NOMO-1 (cell line): ENCODE measurements around the gene TRMU.

Experiments
- DNase-seq, 2 experiments: peaks; one replicate each; lab custom pipeline; 2025; ENCODE audit not compliant: unreplicated experiment in 2 of 2; lab: John Stamatoyannopoulos, UW

TRMU gene, protein sequence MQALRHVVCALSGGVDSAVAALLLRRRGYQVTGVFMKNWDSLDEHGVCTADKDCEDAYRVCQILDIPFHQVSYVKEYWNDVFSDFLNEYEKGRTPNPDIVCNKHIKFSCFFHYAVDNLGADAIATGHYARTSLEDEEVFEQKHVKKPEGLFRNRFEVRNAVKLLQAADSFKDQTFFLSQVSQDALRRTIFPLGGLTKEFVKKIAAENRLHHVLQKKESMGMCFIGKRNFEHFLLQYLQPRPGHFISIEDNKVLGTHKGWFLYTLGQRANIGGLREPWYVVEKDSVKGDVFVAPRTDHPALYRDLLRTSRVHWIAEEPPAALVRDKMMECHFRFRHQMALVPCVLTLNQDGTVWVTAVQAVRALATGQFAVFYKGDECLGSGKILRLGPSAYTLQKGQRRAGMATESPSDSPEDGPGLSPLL

DNA sequence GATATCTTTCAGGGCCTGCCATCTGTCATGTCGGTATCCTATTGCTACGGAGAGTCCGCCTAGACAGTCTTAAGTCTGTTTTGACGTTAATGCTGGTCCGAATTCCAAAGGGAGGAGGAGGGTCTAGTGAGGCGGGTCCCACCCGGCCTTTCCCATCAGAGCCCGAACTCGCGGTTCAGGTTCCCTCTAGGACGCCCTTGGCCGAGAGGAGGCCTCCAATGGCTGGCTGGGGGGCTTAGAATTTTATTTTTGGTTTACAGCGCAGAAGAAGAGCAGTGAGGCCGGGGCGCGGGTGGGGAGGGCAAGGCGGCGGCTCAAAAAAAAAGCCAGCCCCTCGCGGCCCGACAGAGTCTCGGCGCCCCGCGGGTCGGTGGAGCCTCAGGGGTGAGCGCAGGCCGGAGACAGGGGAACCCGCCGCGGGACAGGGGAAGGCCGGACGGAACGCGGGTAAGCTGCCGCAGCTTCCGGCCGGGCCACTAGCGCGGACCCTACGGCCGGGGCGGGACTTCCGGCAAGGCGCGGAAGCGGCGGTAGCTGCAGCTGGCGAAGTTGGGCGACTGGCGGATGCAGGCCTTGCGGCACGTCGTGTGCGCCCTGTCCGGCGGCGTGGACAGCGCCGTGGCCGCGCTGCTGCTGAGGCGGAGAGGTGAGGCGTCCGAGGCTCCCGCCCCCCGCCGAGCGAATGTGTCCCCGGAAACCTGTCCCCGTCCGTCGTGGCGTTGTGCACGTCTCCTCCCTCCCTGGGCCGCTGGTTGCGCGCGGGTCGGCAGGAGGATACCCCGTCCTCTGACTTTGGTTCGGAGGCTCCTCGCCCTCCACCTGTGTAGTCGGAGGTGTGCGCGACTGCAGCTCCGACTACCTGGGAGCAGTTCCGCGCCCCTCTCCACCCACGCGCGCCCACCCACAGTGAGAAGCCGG lies at the start of gene TRMU:
TSS of gene TRMU (plus strand) at position 514 of the 918 bp plus-strand sequence. CDS start at position 565, 51 bp downstream.
- peak; percentile 76 to 89 for DNase-seq

DNA sequence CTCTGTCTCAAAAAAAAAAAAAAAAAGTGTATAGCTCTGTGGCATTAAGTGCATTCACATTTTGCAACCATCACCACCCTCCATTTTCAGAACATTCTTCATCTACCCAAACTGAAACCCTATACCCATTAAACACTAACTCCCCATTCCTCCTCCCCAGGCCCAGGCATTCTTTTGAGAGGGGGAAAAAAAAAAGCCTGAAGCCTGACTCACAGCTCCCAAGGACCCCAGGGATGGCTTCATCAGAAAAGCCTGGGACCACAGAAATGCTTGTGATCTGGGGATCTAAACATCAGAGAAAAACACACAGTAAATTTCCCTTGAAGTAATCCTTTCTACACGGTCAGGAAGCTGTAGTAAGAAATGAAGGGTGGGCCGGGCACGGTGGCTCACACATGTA lies 49.5 kb upstream of the TRMU start:
- DNase-seq, result no peak

DNA sequence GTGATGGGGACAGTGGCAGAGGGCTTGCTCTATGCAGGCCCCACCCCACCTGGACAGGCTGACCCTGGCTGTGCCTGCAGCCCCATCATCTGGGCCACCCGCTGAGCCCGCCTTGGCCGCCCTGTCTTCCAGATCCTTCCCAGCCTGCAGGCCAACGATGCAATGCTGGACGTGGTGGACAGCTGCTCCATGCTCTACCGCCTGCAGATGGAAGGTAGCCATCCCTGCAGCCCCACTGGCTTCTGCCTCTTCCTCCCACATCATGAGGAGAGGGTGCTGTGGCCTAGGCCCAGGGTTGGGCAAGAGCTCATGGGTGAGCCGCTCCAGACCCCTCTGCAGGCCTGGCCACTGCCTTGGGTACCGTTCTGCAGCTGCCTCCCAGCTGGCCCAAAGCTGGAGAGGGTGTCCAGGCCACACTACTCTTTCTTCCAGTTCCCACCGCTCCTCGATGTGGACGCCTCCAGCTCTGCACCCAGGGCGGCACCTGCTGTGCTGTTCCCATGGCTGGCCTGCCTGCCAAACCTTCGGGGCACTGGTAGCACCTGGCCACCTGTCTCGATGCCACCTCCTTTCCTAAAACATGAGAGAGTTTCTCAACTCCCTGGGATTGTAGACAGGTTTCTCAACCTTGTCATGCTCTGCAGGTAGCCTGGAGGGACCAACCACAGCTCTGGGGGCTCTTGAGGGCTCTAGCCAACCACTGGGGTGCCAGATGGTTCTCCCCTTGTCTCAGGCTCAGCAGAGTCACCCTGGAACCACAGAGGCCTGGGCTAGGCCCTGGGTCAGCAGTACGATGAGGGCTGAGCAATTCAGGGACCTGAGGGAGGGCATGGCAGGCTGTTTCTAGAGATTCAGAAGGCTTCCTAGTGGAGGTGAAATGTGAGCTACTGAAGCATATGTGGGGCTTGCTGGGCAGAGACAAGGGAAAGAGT lies 48.3 kb upstream of the TRMU start:
- DNase-seq, result no peak

DNA sequence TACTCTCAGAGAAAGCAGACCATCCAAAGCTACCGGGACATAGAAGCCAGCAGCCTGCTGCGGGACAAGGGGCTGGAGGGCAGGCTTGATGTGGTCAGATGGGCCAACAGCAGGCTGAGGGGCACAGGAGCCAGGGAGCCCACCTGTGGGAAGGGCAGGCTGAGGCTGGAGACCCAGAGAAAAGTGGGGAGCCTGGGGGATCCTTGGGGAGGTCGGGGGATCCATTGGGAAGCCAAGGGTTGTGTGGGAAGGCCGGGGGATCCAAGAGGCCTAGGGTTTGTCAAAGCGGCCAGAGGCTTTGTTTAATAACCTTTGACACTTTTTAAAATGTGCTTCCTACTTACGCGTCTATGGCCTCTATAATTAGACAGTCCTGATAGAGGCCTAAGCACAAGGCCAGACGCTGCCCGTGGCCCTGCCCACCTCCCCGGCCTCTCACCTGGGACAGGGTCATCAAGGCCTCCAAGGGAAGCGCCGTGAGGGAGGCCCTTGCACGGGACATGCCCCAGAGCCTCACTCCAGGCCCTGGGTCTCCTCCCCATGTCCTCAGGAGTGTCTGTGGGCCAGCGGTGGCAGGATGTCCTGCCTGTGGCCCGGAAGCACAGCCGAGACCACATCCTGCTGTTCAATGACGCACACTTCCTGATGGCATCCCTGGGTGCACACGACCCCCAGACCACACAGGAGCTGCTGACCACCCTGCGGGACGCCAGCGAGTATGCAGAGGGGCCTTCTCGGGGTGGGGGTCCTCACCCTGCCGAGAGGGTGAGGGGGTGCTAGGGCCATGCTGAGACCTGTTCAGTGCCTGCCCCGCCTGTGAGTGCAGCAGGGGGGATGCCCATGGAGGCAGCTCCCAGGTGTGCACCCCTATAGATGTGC lies 47.4 kb upstream of the TRMU start:
- peak; percentile 28 to 49 for DNase-seq

DNA sequence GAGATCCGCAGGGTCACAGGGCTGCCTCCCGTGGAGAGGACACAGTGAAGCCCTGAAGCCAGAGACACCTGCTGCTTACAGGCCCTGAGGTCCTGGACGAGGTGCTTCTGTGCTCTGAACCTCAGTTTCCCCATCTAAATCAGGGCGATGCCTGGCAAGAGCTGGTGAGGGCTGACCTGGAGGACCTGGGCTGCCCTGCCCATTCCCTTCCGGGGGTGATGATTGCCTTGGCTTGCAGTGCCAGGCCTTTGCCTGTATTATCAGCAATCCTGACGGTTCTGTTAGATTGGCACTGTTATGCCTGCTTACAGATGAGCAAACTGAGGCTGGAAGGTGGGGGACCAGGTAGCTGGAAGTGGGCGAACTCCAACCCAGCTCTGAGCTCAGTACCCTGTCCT lies 46.7 kb upstream of the TRMU start:
- no peak for DNase-seq

DNA sequence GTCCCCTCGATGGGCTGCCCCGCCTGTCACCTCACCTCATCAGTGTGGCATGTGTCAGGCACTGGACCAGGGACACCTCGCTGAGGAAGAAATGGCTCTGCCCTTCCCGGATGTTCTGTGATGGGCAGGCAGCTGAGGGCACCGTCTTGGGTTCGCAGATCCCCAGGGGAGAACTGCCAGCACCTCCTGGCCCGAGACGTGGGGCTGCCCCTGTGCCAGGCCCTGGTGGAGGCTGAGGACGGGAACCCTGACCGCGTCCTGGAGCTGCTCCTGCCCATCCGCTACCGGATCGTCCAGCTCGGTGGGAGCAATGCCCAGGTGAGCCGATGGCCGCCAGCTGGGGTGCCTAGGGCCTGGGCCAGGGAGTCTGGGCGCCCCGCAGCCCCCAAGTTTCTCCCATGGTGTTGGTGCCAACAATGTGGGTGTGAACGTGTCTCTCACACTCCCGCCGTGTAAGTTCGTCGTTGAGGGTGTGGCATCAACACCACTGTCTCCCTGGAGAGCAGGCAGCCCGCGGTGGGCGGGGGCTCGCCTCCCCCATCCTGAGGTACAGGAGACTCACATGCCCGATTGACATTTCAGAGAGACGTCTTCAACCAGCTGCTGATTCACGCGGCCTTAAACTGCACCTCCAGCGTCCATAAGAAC lies 46.1 kb upstream of the TRMU start:
- no peak for DNase-seq

DNA sequence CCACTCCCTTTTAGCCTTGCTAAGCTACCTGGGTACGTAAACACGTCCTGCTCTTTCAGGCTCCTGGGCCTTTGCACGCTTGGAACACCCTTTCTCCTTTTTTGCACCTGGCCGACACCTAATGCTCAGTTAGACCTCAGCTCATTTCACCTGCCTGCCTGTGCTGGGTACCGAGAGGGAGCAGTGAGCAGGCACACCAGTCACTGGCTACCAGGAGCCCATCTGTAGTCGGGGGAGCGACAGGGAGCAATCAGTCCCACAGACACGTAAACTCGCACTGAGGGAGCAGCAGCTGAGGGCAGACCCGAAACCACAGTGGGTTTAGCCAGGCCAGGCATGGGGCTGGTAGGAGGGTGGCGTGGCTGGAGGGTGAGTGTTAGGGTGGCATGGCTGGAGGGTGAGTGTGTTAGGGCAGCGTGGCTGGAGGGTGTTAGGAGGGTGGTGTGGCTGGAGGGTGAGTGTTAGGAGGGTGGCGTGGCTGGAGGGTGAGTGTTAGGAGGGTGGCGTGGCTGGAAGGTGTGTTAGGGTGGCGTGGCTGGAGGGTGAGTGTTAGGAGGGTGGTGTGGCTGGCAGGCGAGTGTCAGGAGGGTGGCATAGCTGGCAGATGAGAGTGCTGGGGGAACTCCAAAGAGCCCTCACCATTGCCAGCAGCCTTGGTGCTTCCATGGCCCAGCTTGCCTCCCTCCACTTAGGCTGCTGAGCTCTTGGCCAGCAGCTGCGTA lies 45.2 kb upstream of the TRMU start:
- no peak for DNase-seq

DNA sequence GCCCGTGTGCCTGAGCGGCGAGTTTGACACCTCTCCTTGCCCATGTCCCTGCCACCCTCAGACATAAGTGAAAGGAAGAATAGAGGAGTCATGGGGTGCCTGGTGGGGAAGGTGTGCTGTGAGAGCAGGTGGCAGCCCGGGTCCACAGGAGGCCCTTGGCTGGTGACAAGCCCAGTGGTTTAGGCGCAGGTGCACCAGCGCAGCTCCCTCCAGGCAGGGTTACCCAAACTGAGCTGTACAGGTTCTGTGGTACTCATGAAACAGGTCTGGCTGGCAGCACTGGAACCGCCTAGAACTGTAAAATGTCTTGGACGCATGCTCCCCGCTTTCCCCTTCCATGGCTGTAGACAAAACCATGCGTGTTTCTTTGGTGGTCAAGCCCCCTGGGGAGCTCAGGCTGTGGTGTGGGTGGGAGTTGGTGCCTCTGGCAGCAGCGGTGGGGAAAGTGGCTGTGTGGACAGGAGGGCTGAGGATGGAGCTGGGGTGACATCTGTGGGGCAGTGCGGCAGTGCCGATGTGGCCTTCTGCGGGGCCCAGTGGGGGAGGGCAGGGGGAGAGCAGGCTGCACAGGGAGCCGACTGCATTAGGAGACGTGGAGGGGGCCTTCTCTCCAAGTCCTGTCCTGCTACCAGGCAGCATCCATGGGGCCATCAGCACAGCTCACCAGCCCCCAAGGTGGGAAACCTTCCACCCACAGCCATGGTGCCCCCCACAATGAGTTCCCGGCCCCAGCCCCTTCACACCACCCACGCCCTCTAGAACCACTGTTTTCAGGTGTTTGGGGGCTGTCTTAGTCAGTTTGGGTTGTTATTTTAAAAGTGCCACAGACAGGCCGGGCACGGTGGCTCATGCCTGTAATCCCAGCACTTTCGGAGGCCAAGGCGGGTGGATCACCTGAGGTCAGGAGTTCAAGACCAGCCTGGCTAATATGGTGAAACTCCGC lies 44.4 kb upstream of the TRMU start:
- no peak for DNase-seq

DNA sequence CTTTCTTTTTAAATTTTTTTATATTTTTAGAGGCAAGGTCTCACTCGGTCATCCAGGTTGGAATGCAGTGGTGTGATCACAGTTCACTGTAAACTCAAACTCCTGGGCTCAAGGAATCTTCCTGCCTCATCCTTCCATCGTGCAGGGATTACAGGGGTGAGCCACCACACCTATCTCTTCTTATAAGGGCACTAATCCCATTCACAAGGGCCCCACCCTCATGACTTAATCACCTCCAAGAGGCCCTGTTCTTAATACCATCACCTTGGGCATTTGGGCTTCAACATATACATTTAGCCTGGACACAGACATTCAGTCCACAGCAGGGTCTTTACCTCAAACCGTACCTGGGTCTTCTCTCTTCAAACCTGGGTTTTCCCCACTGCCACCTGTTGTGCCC lies 43.3 kb upstream of the TRMU start:
- no peak for DNase-seq

DNA sequence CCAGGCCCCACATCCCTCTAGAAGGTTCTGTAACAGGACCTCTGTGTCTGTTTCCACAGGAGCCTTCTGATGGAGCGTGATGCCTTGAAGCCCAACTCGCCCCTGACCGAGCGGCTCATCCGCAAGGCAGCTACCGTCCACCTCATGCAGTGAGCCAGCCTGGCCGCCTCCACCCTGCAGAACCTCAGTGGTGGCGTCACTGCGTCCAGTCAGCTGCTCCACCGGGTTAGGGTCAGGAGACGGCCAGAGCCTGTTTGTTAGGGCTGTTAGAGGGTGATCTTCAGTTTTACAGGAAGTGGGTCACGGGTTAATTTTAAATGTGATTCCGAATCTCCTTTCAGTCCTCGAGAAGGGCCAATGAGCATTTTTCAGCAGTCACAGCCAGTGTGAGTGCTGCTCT lies 42.8 kb upstream of the TRMU start:
- DNase-seq, result no peak

DNA sequence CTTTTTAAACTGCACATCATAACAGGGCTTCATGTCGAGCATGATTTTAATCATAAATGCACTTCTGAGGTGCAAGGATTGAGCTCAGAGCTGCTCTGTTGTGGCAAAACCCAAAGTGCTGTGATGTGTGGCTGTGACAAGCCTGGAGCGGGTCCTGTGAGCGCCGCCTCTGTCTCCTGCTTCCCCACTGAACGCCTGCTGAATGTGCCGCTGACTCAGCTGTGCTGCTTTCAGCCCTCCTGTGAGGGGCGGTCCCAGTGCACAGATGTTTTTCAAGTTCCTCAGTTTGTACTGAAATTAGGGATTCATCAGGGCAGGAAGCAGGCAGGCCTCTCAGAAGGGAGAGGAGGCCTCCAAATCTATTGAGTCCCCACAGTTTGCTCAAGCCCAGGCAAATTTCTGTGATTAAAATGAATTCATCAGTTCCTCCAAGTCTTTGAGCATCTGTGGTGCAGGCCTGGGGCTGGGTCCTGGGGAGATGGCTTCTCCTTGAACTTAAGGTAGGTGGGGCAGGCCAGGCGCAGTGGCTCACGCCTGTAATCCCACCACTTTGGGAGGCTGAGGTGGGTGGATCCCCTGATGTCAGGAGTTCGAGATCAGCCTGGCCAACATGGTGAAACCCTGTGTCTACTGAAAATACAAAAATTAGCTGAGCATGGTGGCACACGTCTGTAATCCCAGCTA lies 41.8 kb upstream of the TRMU start:
- no peak for DNase-seq

DNA sequence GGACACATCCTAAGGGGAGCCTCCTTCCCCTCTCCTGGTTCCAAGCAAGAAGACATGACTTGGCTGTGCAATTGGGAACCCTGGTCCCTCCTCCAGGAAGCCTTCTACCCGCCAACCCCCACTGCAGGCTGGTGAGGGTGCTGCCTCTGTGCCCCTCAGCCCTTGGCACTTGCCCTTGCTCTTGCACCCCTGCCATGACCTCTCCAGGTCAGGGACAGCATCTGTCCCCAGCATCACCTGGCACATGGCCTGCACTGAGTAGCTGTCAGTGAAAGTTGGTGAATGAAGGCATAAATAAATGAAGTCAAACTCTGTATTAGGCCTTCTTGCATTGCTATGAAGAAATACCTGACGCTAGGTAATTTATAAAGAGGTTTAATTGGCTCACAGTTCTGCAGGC lies 40.7 kb upstream of the TRMU start:
- no peak for DNase-seq

DNA sequence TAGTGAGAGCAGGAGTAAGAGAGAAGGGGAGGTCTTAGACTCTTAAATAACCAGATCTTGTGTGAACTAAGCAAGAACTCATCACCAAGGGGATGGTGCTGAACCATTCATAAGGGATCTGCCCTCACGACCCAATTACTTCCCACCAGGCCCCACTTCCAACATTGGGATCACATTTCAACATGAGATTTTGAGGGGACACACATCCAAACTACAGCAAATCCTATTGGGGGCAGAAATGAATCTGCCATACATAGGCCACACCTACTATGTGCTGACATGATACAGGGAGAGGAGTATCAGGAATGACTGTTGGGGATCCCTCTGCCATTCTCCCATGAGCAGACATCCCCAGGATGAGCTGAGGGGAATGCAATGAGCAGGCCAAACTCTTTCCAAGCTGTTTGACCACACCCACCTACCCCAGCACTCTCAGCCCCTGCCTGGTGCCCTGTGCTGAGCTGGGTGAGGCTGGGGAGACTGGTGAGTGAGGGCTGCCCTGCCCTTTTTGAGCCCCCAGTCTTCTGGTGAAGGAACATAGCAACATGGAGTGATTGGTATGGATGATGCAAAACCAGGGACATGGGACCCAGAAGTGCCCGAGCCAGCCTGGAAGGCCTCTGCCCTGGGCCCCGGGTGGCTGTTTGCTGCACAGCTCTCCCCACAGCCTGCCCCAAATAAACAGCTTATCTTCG lies 40.1 kb upstream of the TRMU start:
- no peak for DNase-seq

DNA sequence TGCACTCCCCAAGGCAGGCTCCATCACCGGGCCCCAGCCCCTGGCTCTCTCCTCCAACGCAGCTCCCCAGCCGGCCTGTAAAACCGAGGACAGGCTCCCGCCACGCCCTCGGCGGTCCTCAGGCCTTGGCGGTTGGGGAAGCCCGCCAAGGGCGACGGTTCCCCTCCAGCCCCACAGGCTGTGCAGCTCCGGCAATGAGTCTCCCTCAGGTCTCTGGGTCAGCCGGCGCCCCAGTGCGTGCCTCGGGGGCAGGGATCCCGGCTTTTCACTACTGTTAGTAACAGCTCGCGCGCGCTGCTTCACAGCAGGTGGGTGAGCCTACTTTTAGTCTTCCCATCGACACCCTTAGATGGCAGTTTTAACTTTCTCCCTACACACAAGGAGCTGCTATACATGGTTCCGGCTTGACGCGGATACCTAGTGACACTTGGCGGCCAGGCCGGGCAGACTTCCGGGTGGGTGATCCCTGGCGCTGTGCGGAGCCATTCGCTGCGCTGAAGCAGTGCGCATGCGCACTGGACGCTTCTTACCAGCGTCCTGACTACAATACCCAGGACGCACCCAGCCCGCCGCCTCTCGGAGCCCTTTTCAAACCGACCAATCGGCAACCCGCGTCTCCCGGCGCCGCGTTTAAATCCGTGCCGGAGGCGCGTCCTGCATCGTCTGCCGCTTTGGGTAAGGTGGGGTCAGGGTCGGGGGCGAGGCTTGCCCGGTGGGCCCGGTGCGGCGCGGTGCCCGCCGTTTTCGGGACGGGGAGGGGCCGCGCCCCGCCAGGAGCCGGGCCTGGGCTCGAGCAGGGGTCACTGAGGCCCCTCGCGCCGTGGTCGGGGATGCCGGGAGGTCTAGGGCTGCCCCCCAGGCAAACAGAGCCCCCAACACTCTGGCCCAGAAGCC lies 39.0 kb upstream of the TRMU start, which contains the start of gene GTSE1:
TSS of gene GTSE1 (plus strand) at position 614 of the 894 bp plus-strand sequence. CDS start 531 bp downstream, outside the sequence.
- peak; percentile 97 for DNase-seq

DNA sequence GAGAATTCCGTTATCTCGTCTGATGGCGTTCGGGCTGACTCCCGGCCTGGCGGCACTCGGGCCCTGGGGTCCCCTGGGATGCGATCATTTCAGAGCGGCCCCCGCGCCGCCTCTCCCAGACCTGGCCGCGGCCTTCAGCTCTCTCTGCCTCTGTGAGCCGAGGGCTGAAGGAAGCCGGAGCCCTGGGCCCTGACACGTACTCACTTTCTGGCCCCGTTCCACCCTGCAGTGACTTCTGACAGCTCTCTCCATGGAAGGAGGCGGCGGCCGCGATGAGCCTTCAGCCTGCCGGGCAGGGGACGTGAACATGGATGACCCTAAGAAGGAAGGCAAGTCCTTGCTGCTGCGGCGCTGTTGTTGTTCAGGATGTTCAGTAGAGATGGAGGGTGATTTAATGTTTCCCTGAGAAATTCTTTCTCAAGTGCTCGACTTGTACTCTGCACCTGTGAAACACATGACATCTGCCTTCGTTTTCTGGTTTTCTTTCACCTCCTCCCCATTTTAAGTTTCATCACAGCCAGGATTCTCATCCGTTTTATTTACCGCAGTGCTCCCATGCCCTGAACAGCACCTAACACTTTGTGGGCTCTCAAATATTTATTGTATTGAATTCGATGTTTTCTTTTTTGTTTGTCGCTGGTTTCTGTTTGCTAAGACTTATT lies 38.2 kb upstream of the TRMU start:
- DNase-seq, result no peak
